Osteoblast (primary cell): ENCODE data around the gene CR1. TPM values are rescaled to one million over a fixed set of nuclear protein-coding genes. Genes with fewer than 3 reads are reported as not detected.
A peak's percentile ranks its signal among the peaks of the same experiment; 100 is the strongest.

Source experiments
- DNase-seq: peaks from one replicate; pipeline ENCODE4 v3.0.0; 2011; ENCODE audit warnings: low spot score, mixed read lengths; ENCODE audit not compliant: insufficient read length; ENCODE audit errors: missing footprints
- H2AFZ ChIP-seq: 2 replicates; pipeline ENCODE4 v1.6.0; 2011; ENCODE audit warnings: mild to moderate bottlenecking, low read length
- H3K27ac ChIP-seq: 2 replicates; pipeline ENCODE4 v1.5.1; 2011; ENCODE audit warnings: mild to moderate bottlenecking, low read depth, low read length, moderate library complexity
- H3K27me3 ChIP-seq: 2 replicates; pipeline ENCODE4 v1.6.0; 2012; ENCODE audit warnings: mild to moderate bottlenecking, control low read depth, inconsistent platforms, low read length, moderate library complexity; ENCODE audit not compliant: insufficient read depth
- H3K36me3 ChIP-seq: 2 replicates; pipeline ENCODE4 v1.5.1; 2011; ENCODE audit warnings: mild to moderate bottlenecking, low read length, control low read depth, moderate library complexity; ENCODE audit not compliant: insufficient read depth
- H3K4me1 ChIP-seq: 2 replicates; pipeline ENCODE4 v1.5.1; 2011; ENCODE audit warnings: mild to moderate bottlenecking, low read length, control low read depth, moderate library complexity; ENCODE audit not compliant: insufficient read depth
- H3K4me2 ChIP-seq: 2 replicates; pipeline ENCODE4 v1.6.0; 2011; ENCODE audit warnings: mild to moderate bottlenecking, low read length; ENCODE audit not compliant: insufficient read depth
- H3K4me3 ChIP-seq: fragments of 200-600 bp; sonication (generic); 3 replicates; pipeline ENCODE4 v1.5.1; 2012; ENCODE audit warnings: mild to moderate bottlenecking, low read length, inconsistent platforms; ENCODE audit not compliant: insufficient read depth
- H3K79me2 ChIP-seq: 2 replicates; pipeline ENCODE4 v1.6.0; 2012; ENCODE audit warnings: mild to moderate bottlenecking, low read length, control low read depth, inconsistent platforms; ENCODE audit not compliant: insufficient read depth
- H3K9me3 ChIP-seq: 2 replicates; pipeline ENCODE4 v1.5.1; 2011; ENCODE audit warnings: low read depth, low read length, control low read depth
- H4K20me1 ChIP-seq: 2 replicates; pipeline ENCODE4 v1.6.0; 2012; ENCODE audit warnings: mild to moderate bottlenecking, low read length, control low read depth; ENCODE audit not compliant: insufficient read depth
- total RNA-seq: library from RNA; depleted of rRNA; stranded (reverse); fragments of >200 nt; gene quantifications from 2 replicates; pipeline ENCODE4 v1.2.3, GENCODE V29; 2012
- TF ChIP-seq, protein P1 (sequence below): IDR thresholded peaks from 2 replicates; pipeline ENCODE4 v1.5.1; 2011; ENCODE audit warnings: mild to moderate bottlenecking, low read depth, low read length, moderate library complexity; ENCODE audit errors: extremely low read depth

The CR1 gene
- total RNA-seq, 1 donor = under 0.01 TPM

DNA sequence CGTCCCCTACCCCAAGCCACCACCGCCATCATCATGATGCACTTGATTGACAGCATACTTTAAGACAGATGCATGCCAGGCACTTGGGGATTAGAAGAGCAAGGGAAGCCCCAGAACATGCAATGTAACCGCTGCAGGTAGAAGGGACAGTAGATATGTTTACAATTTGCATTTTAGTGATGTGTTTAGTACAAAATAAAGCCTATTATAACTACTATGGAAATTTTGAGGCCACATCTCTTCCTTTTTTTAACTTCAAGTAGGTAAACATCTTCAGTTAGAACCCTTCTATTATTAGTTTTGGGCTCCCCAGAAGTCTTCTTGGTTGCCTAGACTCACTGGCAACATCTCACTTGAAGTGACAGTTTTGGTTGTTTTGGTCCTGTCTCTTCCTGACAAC lies 174.2 kb downstream of the CR1 start:
- Histone ChIP-seq H3K4me3 (no peak overlapping the region), H2AFZ (no peak overlapping the region), H3K36me3 (no peaks in the 10 kb centered on the region), H3K4me1 (no peaks in the 10 kb centered on the region), H4K20me1 (no peaks in the 10 kb centered on the region), H3K79me2 (no peaks in the 10 kb centered on the region), H3K27ac (no peak overlapping the region), H3K4me2 (no peak overlapping the region), H3K9me3 (no peaks in the 10 kb centered on the region), H3K27me3 (peaks cover 34% of the 10 kb centered on the region)
- no peak for DNase-seq
- TF ChIP-seq, protein P1, sequence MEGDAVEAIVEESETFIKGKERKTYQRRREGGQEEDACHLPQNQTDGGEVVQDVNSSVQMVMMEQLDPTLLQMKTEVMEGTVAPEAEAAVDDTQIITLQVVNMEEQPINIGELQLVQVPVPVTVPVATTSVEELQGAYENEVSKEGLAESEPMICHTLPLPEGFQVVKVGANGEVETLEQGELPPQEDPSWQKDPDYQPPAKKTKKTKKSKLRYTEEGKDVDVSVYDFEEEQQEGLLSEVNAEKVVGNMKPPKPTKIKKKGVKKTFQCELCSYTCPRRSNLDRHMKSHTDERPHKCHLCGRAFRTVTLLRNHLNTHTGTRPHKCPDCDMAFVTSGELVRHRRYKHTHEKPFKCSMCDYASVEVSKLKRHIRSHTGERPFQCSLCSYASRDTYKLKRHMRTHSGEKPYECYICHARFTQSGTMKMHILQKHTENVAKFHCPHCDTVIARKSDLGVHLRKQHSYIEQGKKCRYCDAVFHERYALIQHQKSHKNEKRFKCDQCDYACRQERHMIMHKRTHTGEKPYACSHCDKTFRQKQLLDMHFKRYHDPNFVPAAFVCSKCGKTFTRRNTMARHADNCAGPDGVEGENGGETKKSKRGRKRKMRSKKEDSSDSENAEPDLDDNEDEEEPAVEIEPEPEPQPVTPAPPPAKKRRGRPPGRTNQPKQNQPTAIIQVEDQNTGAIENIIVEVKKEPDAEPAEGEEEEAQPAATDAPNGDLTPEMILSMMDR = no peak

DNA sequence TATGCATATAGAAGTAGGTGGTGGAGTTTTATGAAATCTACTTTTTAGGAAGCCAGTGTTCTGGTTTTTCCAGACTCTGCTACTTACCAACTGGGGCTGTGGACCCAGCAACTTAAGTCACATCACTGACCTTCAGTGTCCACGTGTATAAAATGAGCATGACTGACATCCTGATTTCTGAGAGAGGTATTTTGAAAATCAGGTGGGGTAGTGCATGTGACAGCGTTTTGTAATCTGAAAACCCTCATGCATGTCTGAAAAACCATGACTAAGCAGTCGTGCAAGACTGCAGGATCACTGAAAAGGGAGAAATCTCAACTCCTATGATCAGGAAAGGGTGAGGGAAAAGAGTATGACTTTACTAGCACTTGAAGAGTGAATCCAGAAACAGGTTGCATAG lies 175.0 kb downstream of the CR1 start:
- no peak overlapping the region for H3K4me3 ChIP-seq
- H3K36me3 ChIP-seq = no peaks in the 10 kb centered on the region
- H3K9me3 ChIP-seq = no peaks in the 10 kb centered on the region
- DNase-seq = no peak
- H3K27ac ChIP-seq = no peak overlapping the region
- H3K4me2 ChIP-seq = no peak overlapping the region
- H2AFZ ChIP-seq = no peak overlapping the region
- H3K79me2 ChIP-seq = no peaks in the 10 kb centered on the region
- H3K4me1 ChIP-seq = no peaks in the 10 kb centered on the region
- TF ChIP-seq, protein P1 = no peak
- H4K20me1 ChIP-seq = no peaks in the 10 kb centered on the region
- H3K27me3 ChIP-seq = peaks cover 34% of the 10 kb centered on the region

DNA sequence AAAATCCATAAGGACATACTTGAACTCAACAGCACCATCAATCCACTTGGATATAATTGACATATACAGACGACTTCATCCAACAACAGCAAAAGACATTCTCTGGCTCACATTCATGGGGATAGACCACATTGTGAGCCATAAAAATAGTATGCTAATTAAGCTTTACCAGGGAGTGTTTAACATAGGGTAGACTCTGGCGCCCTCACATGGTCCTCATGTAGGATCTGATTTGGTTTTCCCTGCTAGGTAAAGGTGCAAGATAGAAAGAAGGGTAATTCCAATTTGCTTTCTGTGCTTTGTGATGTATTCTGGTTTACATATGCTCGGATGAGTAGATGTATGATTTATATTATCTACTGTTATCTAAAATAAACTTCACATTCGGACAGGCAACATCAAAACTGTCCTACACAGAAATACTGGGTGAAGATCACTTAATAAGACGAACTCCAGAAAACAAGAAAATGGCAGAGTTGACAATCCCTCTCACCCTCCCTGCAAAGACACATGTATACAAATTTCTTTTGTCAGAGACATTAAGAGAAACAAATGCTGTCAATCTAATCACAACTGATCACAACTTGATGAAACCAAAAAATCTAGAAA lies 176.7 kb downstream of the CR1 start:
- Histone ChIP-seq H3K4me2 (no peak overlapping the region), H2AFZ (no peak overlapping the region), H4K20me1 (no peaks in the 10 kb centered on the region), H3K27me3 (peaks cover 29% of the 10 kb centered on the region), H3K4me3 (no peak overlapping the region), H3K9me3 (no peaks in the 10 kb centered on the region), H3K27ac (no peak overlapping the region), H3K79me2 (no peaks in the 10 kb centered on the region), H3K36me3 (no peaks in the 10 kb centered on the region), H3K4me1 (no peaks in the 10 kb centered on the region)
- DNase-seq = no peak
- TF ChIP-seq, protein P1 = peak; percentile 49

DNA sequence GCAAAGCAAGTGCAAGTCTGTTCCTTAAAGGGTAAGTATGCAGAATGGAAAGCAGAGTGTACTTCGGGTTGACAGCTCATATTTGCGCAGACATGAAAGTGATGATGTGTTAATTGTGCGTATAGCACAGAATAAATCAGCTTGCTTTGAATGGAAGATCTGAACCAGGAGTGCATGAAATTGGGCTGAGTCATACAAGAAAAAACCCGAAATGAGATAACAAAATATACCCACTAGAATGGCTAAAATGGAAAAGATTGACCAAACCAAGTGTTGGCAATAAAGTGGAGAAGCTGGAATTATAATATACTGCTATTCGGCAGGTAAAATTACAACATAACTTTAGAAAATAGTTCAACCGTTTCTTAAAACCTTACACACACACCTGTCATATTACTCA lies 177.4 kb downstream of the CR1 start:
- H3K9me3 ChIP-seq = no peaks in the 10 kb centered on the region
- H2AFZ ChIP-seq = no peak overlapping the region
- DNase-seq = no peak
- H3K27ac ChIP-seq = no peak overlapping the region
- H3K27me3 ChIP-seq = peaks cover 26% of the 10 kb centered on the region
- no peak overlapping the region for H3K4me3 ChIP-seq
- H3K36me3 ChIP-seq = no peaks in the 10 kb centered on the region
- TF ChIP-seq, protein P1 = no peak
- no peaks in the 10 kb centered on the region for H3K4me1 ChIP-seq
- no peak overlapping the region for H3K4me2 ChIP-seq
- H3K79me2 ChIP-seq = no peaks in the 10 kb centered on the region
- H4K20me1 ChIP-seq = no peaks in the 10 kb centered on the region
